ENCODE measurements around the gene CTSK.

- TF ChIP-seq POLR2AphosphoS5 (IDR thresholded peaks at IDR 0.05), result no peak
- no peak for TF ChIP-seq EP300 (IDR thresholded peaks at IDR 0.05)
- no peak for TF ChIP-seq POLR2A (IDR thresholded peaks at IDR 0.05)
- TF ChIP-seq CTCF (IDR thresholded peaks at IDR 0.05), result no peak
Observed at GRCh38 chr1:150780510-150780909, 27.6 kb downstream of the CTSK start.
